Left lung (tissue), 10 donors: Measurements from ENCODE around the gene HERC2. TPM values are rescaled to one million over a fixed set of nuclear protein-coding genes. Genes with fewer than 3 reads are reported as not detected.
"Not testable (repeated sequence)": the region's sequence is repeated elsewhere in the genome, so short reads cannot be mapped to it uniquely, and the experiment has no call there.

Experiments used
- ATAC-seq: fragments of 200-7000 bp; cut with Tn5 transposase; one replicate; pipeline ENCODE4 v1.9.1; 2020; ENCODE audit warnings: moderate library complexity
- DNase-seq, 4 donors: peaks; one replicate each; pipeline ENCODE4 v3.0.0-alpha.2; 2013 to 2020
- H3K27ac ChIP-seq, 2 donors: fragments of 200-600 bp; sonication (generic) in 1 of 2; one replicate each; pipeline versions ENCODE4 v1.5.0 to v1.8.0; 2020 to 2021
- H3K27me3 ChIP-seq, 2 donors: fragments of 200-600 bp; sonication (generic) in 1 of 2; one replicate each; pipeline versions ENCODE4 v1.5.0 to v1.8.0; 2020 to 2021
- H3K36me3 ChIP-seq, 2 donors: fragments of 200-600 bp; sonication (generic) in 1 of 2; one replicate each; pipeline versions ENCODE4 v1.5.0 to v1.8.0; 2020 to 2021
- H3K4me1 ChIP-seq, 2 donors: fragments of 200-600 bp; one replicate each; pipeline ENCODE4 v1.8.0; 2021
- H3K4me3 ChIP-seq, 2 donors: fragments of 200-600 bp; sonication (generic) in 1 of 2; one replicate each; pipeline versions ENCODE4 v1.5.0 to v1.8.0; 2020 to 2021; ENCODE audit warnings: mild to moderate bottlenecking in 1 of 2
- H3K9me3 ChIP-seq, 2 donors: fragments of 200-600 bp; sonication (generic) in 1 of 2; one replicate each; pipeline versions ENCODE4 v1.5.0 to v1.8.0; 2020 to 2021
- intact Hi-C, 2 donors: fragments of 100-400 bp; cut with DNase I; formaldehyde crosslinking; loops; one replicate each; pipeline versions ENCODE4 v1.11.2 to v1.14.2; 2022
- polyA plus RNA-seq, 6 donors: library from polyadenylated mRNA; unstranded; fragments of 120-200 nt; gene quantifications; one replicate each; pipeline ENCODE4 v1.2.1, GENCODE V29; 2013; ENCODE audit not compliant: insufficient read length in 6 of 6
- total RNA-seq, 2 donors: library from RNA; stranded (reverse); fragmentation: NEBNext Ultra II Directional; extraction: Animal tissue kit (Norgen Biotek cat#: 25700); gene quantifications; one replicate each; pipeline ENCODE4 v1.2.1, GENCODE V29; 2021
- TF ChIP-seq, protein P1 (sequence below), 2 donors: fragments of 200-600 bp; sonication (generic) in 1 of 2; IDR thresholded peaks; one replicate each; pipeline versions ENCODE4 v1.5.0 to v1.8.0; 2021; ENCODE audit warnings: antibody characterized with exemption in 2 of 2
- donor health status: DM: no; HTN: yes; CAD: no.
- donor health status: DM: no; HTN: no; CAD: no.

HERC2 gene
- total and polyA plus RNA-seq, 8 donors: 52.7 to 68.6 (median 56.4) TPM

GRCh38 chr15:28228096-28228495, 93.9 kb downstream of the HERC2 start:
- Histone ChIP-seq H3K4me1 (no peaks in the 10 kb centered on the region), H3K9me3 (no peaks in the 10 kb centered on the region), H3K36me3 (peaks cover 0 to 49% of the 10 kb centered on the region in 2 donors), H3K27ac (no peak overlapping the region), H3K4me3 (no peak overlapping the region), H3K27me3 (no peaks in the 10 kb centered on the region)
- TF ChIP-seq, protein P1, sequence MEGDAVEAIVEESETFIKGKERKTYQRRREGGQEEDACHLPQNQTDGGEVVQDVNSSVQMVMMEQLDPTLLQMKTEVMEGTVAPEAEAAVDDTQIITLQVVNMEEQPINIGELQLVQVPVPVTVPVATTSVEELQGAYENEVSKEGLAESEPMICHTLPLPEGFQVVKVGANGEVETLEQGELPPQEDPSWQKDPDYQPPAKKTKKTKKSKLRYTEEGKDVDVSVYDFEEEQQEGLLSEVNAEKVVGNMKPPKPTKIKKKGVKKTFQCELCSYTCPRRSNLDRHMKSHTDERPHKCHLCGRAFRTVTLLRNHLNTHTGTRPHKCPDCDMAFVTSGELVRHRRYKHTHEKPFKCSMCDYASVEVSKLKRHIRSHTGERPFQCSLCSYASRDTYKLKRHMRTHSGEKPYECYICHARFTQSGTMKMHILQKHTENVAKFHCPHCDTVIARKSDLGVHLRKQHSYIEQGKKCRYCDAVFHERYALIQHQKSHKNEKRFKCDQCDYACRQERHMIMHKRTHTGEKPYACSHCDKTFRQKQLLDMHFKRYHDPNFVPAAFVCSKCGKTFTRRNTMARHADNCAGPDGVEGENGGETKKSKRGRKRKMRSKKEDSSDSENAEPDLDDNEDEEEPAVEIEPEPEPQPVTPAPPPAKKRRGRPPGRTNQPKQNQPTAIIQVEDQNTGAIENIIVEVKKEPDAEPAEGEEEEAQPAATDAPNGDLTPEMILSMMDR (IDR thresholded peaks at IDR 0.05): no peak
- no peak for ATAC-seq
- intact Hi-C loops: no loop called here
- peak in 1 of 4 donors; percentile 45 for DNase-seq

GRCh38 chr15:28227303-28227702, 94.7 kb downstream of the HERC2 start:
- H3K27ac ChIP-seq, H3K9me3 ChIP-seq, DNase-seq, ATAC-seq, H3K4me3 ChIP-seq, intact Hi-C loops, H3K4me1 ChIP-seq, H3K27me3 ChIP-seq: not testable (repeated sequence)
- TF ChIP-seq, protein P1 (IDR thresholded peaks at IDR 0.05): peak in 1 of 2 donors; percentile 28
- H3K36me3 ChIP-seq: peaks cover 0 to 41% of the 10 kb centered on the region in 2 donors

GRCh38 chr15:28222612-28223011, 99.4 kb downstream of the HERC2 start:
- H3K4me3 ChIP-seq, H3K4me1 ChIP-seq, H3K9me3 ChIP-seq, ATAC-seq, H3K27me3 ChIP-seq, intact Hi-C loops, H3K27ac ChIP-seq, DNase-seq: not testable (repeated sequence)
- H3K36me3 ChIP-seq: peaks cover 0 to 50% of the 10 kb centered on the region in 2 donors

DNA sequence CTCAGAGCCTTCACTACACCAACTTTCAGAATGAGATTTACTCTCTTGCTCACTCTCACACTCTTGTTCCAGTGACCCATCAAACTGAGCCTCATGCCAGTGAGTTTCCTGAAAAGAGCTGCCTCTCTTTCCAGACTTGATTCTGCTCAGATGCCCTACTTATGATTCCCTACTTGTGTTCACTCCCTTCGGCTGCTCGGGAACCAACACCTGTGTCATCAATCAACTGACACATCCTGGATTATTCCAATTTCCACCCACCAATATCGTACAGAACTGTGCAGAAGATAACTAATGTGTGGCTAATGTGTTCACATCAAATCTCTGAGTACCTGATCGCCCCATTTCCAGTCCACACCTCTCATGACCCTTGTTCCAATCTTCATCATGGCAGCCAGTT, 100.3 kb downstream of the HERC2 start:
- H3K4me1 ChIP-seq, DNase-seq, H3K4me3 ChIP-seq, H3K27me3 ChIP-seq, intact Hi-C loops, H3K27ac ChIP-seq, H3K9me3 ChIP-seq, ATAC-seq: not testable (repeated sequence)
- H3K36me3 ChIP-seq: peaks cover 0 to 47% of the 10 kb centered on the region in 2 donors

DNA sequence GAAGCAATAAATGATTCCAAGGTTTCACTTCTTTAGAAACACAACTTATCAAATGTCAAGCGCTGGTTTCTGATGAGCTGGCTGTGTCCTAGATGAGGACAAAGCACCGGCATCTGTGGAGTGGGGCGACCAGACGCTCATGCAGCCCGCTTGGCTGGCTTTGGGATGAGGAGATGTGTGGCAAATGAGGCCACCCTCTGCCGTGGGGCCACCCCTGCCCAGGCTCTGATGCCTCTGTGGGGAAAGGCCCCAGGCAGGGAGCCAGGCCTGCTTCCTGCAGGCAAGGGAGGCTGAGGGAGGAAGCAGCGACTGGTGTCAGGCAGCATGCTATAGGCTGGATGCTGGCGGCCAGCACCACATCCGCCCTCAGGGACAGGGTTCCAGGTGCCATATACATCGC, 102.9 kb downstream of the HERC2 start:
- Histone ChIP-seq H3K36me3 (peaks cover 0 to 50% of the 10 kb centered on the region in 2 donors), H3K27me3 (no peaks in the 10 kb centered on the region), H3K4me1 (no peaks in the 10 kb centered on the region), H3K27ac (no peak overlapping the region), H3K9me3 (no peaks in the 10 kb centered on the region), H3K4me3 (no peak overlapping the region)
- no peak for ATAC-seq
- DNase-seq: no peak
- TF ChIP-seq, protein P1 (IDR thresholded peaks at IDR 0.05): no peak
- intact Hi-C loops: no loop called here

GRCh38 chr15:28216946-28217546, 104.9 kb downstream of the HERC2 start:
- H3K27ac ChIP-seq, H3K4me3 ChIP-seq, H3K4me1 ChIP-seq, ATAC-seq, intact Hi-C loops, DNase-seq, H3K27me3 ChIP-seq, H3K9me3 ChIP-seq: not testable (repeated sequence)
- H3K36me3 ChIP-seq: peaks cover 0 to 59% of the 10 kb centered on the region in 2 donors

DNA sequence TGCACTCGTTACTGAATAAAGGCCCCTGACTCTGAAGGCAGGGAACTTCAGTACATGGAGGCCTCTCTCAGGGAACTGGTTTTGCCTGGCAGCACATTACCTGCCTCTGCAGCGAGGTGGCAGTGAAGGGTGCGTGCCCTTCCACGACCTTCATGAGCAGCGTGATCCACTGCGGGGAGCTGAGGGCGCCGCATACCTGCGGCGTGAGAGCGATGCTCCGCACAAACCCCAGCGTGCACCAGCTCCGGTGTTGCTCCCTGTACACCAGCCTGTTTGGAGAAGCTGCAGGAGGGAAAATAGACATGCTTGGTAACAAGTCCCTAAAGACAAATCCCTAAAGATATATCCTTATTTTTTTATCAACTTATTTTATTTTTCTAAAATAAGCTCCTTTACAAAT, 106.5 kb downstream of the HERC2 start:
- ATAC-seq, H3K27ac ChIP-seq, H3K4me1 ChIP-seq, H3K4me3 ChIP-seq, H3K27me3 ChIP-seq, H3K9me3 ChIP-seq, DNase-seq, intact Hi-C loops: not testable (repeated sequence)
- peaks cover 0 to 69% of the 10 kb centered on the region in 2 donors for H3K36me3 ChIP-seq

DNA sequence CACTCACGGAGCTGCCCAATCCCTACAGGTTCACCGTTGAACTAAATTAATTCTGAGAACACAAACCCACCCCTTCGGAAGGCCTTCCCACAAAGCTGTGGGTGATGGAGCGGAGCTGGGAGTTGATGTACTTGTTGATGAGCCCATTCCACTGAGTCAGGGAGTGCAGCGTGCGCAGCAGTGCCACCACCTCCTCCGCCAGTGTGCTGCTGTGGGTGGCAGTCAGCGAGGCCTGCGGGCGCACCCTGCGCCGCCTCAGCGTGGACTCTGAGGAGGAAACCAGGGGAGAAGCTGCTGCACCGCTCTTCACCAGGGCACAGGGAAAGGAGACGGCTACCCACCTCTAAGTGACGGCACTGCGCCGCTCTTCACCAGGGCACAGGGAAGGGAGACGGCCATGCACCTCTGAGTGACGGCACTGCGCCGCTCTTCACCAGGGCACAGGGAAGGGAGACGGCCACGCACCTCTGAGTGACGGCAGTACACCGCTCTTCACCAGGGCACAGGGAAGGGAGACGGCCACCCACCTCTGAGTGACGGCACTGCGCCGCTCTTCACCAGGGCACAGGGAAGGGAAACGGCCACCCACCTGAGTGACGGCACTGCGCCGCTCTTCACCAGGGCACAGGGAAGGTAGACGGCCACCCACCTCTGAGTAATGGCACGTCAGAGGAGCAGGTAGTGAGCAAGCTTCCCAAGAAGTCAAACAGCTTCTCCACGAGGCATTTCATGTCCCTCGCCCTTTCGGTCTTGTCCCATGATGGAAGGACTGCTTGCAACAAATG, 107.8 kb downstream of the HERC2 start:
- intact Hi-C loops: not testable (repeated sequence)

DNA sequence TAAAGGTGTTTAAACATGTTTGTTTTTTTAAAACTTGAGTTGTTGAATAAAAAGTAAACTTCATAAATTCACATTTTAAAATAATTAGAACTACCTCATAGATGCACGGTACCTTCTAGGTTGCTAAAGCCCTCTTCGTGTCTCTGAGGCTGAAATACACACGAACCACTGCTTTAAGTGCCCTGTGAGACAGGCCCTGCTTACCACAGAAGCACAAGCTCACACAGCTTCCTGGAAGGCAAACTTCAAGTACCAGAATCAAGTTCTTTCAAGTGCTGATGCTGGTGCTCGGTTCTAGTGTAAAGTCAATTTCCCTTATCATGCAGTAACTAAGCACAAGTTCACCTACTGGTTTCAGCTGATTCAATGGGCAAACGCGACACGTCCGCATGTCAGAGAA, 108.6 kb downstream of the HERC2 start:
- DNase-seq, H3K27ac ChIP-seq, H3K4me1 ChIP-seq, H3K27me3 ChIP-seq, H3K4me3 ChIP-seq, H3K9me3 ChIP-seq, intact Hi-C loops: not testable (repeated sequence)
- peaks cover 0 to 57% of the 10 kb centered on the region in 2 donors for H3K36me3 ChIP-seq
- ATAC-seq: peak; percentile 29

More for the DNA sequence above, 107.8 kb downstream of the HERC2 start:
- not testable (repeated sequence) for ATAC-seq, H3K4me1 ChIP-seq, DNase-seq, H3K27me3 ChIP-seq, H3K9me3 ChIP-seq, H3K27ac ChIP-seq, H3K4me3 ChIP-seq
- H3K36me3 ChIP-seq: peaks cover 0 to 65% of the 10 kb centered on the region in 2 donors
